HG02852 (cell line): ENCODE data around the gene CCR7.

Experiments
- ATAC-seq: cut with Tn5 transposase; IDR thresholded peaks from one replicate; pipeline ENCODE4 v1.9.1; 2021; ENCODE audit warnings: mild to moderate bottlenecking, moderate library complexity; ENCODE audit not compliant: unreplicated experiment

The CCR7 gene

GRCh38 chr17:40519089-40519775 is 46.0 kb downstream of the CCR7 start:
- no peak for ATAC-seq

- ATAC-seq, result no peak
Observed at GRCh38 chr17:40518401-40519088, 46.7 kb downstream of the CCR7 start.

GRCh38 chr17:40517981-40518380 is 47.3 kb downstream of the CCR7 start:
- no peak for ATAC-seq

- no peak for ATAC-seq
Observed at GRCh38 chr17:40517286-40517662, 48.0 kb downstream of the CCR7 start.

- no peak for ATAC-seq
Observed at GRCh38 chr17:40516581-40517285, 48.5 kb downstream of the CCR7 start.

- ATAC-seq, result no peak
Observed at GRCh38 chr17:40515491-40516041, 49.7 kb downstream of the CCR7 start.

GRCh38 chr17:40515011-40515410 is 50.3 kb downstream of the CCR7 start:
- no peak for ATAC-seq

- ATAC-seq, result no peak
Observed at GRCh38 chr17:40514013-40514875, 51.0 kb downstream of the CCR7 start.

- ATAC-seq, result no peak
Observed at GRCh38 chr17:40511667-40512220, 53.5 kb downstream of the CCR7 start.

GRCh38 chr17:40511136-40511535 is 54.1 kb downstream of the CCR7 start:
- no peak for ATAC-seq

- ATAC-seq, result no peak
Observed at GRCh38 chr17:40510328-40510648, 55.0 kb downstream of the CCR7 start.

- no peak for ATAC-seq
Observed at GRCh38 chr17:40509626-40510327, 55.5 kb downstream of the CCR7 start.

GRCh38 chr17:40506786-40507185 is 58.5 kb downstream of the CCR7 start:
- ATAC-seq, result no peak
